HG03469 (cell line): ENCODE measurements around the gene STX1A.
"Not testable (repeated sequence)": the region's sequence is repeated elsewhere in the genome, so short reads cannot be mapped to it uniquely, and the experiment has no call there.

Source experiments
- ATAC-seq: cut with Tn5 transposase; IDR thresholded peaks from one replicate; pipeline ENCODE4 v1.9.1; 2021; ENCODE audit warnings: mild to moderate bottlenecking, moderate library complexity, moderate number of reproducible peaks; ENCODE audit not compliant: unreplicated experiment

The STX1A gene

GRCh38 chr7:73655309-73655708 lies 64.2 kb downstream of the STX1A start:
- not testable (repeated sequence) for ATAC-seq

DNA sequence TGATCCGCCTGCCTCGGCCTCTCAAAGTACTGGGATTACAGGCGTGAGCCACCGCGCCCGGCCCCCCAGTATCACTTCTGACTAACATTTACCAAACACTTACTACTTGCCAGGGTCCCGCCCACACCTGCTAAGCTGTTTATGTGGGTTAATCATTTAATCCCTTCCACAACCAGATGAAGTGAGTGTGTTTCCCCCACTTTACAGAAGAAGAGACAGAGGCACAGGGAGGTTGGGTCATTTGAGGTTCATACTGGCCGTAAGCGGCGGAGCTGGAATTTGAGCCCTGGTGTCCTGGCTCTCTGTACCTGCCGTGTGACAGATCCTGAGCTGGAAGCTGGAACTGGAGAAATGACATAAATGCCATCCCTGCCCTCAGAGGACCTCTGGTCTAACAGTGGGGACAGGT lies 66.9 kb downstream of the STX1A start:
- no peak for ATAC-seq

DNA sequence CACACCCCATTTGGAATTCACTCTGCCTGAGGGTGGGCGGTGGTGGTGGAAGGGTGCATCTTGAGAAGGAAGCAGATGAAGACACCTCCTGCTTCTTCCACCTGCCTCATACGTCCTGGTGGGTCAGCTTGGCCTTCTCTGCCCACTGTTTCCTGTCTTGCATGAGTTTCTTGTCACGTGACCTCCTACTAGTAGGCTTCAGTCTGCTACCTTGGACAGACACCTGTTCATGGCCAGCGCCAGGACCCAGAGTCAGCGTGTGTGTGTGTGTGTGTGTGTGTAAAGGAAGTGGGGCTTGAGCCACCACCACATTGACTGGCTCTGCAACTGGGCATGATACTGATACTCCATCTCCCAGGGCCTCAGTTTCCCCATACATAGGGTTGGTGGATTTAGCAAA lies 68.9 kb downstream of the STX1A start:
- no peak for ATAC-seq

DNA sequence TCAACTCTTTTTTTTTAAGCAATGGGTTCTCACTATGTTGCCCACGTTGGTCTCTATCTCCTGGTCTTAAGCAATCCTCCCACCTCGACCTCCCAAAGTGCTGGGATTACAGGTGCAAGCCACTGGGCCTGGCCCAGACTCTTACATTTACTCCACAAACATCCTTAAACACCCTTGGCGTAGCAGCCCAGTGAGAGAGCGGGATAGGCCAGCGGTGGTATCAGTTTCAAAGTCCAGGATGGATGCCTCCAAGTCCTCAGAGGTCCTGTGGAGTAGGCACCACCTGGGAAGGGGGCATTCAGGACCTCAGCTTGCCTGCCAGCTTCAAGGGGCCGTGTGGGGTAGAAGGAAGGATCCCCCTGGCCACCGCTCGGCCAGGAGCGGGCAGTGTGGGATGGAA lies 69.9 kb downstream of the STX1A start:
- ATAC-seq = no peak
